Measurements from ENCODE around the gene DCAF17.
A peak's percentile ranks its signal among the peaks of the same experiment; 100 is the strongest.

The DCAF17 gene

GRCh38 chr2:171434013-171434989, at the start of gene DCAF17:
Gene DCAF17 (plus strand): TSS chr2:171434226. CDS start chr2:171434578, 352 bp downstream.
- peak; percentile 100 for DNase-seq (ENCODE audit: low read depth)
- H3K4me3 ChIP-seq (ENCODE audit: low read depth, low read length), result peak within 1 kb of the TSS; percentile 88
- no peak for TF ChIP-seq CTCF (IDR thresholded peaks at IDR 0.05; ENCODE audit: insufficient read depth, low read depth, low read length, missing control alignments)

- no peak for DNase-seq (ENCODE audit: low read depth)
- H3K4me3 ChIP-seq (ENCODE audit: low read depth, low read length), result no peak overlapping the region
- TF ChIP-seq CTCF (IDR thresholded peaks at IDR 0.05; ENCODE audit: insufficient read depth, low read depth, low read length, missing control alignments), result no peak
These were observed 47.4 kb upstream of the DCAF17 start for GRCh38 chr2:171386627-171387026.

- H3K4me3 ChIP-seq (ENCODE audit: low read depth, low read length), result no peak overlapping the region
These were observed 47.0 kb upstream of the DCAF17 start for GRCh38 chr2:171387052-171387451.

GRCh38 chr2:171389325-171389724, 44.7 kb upstream of the DCAF17 start:
- peak; percentile 78 for DNase-seq (ENCODE audit: low read depth)
- no peak overlapping the region for H3K4me3 ChIP-seq (ENCODE audit: low read depth, low read length)

More at GRCh38 chr2:171387052-171387451, 47.0 kb upstream of the DCAF17 start:
- no peak for TF ChIP-seq CTCF (IDR thresholded peaks at IDR 0.05; ENCODE audit: insufficient read depth, low read depth, low read length, missing control alignments)
- DNase-seq (ENCODE audit: low read depth), result no peak

GRCh38 chr2:171389780-171390179, 44.2 kb upstream of the DCAF17 start:
- no peak for DNase-seq (ENCODE audit: low read depth)
- H3K4me3 ChIP-seq (ENCODE audit: low read depth, low read length), result no peak overlapping the region
- TF ChIP-seq CTCF (IDR thresholded peaks at IDR 0.05; ENCODE audit: insufficient read depth, low read depth, low read length, missing control alignments), result no peak

More at GRCh38 chr2:171389325-171389724, 44.7 kb upstream of the DCAF17 start:
- TF ChIP-seq CTCF (IDR thresholded peaks at IDR 0.05; ENCODE audit: insufficient read depth, low read depth, low read length, missing control alignments), result no peak

GRCh38 chr2:171390941-171391516, 43.0 kb upstream of the DCAF17 start:
- DNase-seq (ENCODE audit: low read depth), result peak; percentile 50
- no peak overlapping the region for H3K4me3 ChIP-seq (ENCODE audit: low read depth, low read length)
- no peak for TF ChIP-seq CTCF (IDR thresholded peaks at IDR 0.05; ENCODE audit: insufficient read depth, low read depth, low read length, missing control alignments)

Measured in GM12865 (cell line).